SK-N-SH treated with all-trans-retinoic acid at 6 μM for 48 hours (cell line): ENCODE measurements around the gene EXOC3.

Experiments
- ATAC-seq: fragments of 200-7000 bp; cut with Tn5 transposase; 3 replicates; pipeline ENCODE4 v1.9.1; 2020; ENCODE audit warnings: mild to moderate bottlenecking, moderate library complexity
- ARNTL ChIP-seq: fragments of 450-650 bp; formaldehyde crosslinking; IDR thresholded peaks from 2 replicates; pipeline ENCODE4 v1.5.0; 2020; ENCODE audit warnings: low read depth, mild to moderate bottlenecking, moderate library complexity, borderline replicate concordance
- BACH2 ChIP-seq: fragments of 250-450 bp; sonication (Bioruptor Pico); IDR thresholded peaks from 2 replicates; pipeline ENCODE4 v1.9.0; 2021; ENCODE audit warnings: mild to moderate bottlenecking, borderline replicate concordance
- CREB5 ChIP-seq: fragments of 250-450 bp; sonication (Bioruptor Pico); IDR thresholded peaks from 2 replicates; pipeline ENCODE4 v1.5.1; 2020; ENCODE audit warnings: low read depth, mild to moderate bottlenecking, moderate library complexity
- CSDC2 ChIP-seq: fragments of 250-450 bp; sonication (Bioruptor Pico); IDR thresholded peaks from 2 replicates; pipeline ENCODE4 v1.5.0; 2020; ENCODE audit warnings: mild to moderate bottlenecking, moderate library complexity
- CSRNP3 ChIP-seq: fragments of 250-450 bp; sonication (Bioruptor Pico); IDR thresholded peaks from 2 replicates; pipeline ENCODE4 v1.5.1; 2021; ENCODE audit warnings: mild to moderate bottlenecking, moderate library complexity
- ESRRG ChIP-seq: fragments of 250-450 bp; sonication (Bioruptor Pico); IDR thresholded peaks from 2 replicates; pipeline ENCODE4 v1.6.1; 2021; ENCODE audit warnings: mild to moderate bottlenecking
- GLIS3 ChIP-seq: fragments of 250-450 bp; sonication (Bioruptor Pico); IDR thresholded peaks from 2 replicates; pipeline ENCODE4 v1.5.0; 2020; ENCODE audit warnings: mild to moderate bottlenecking, moderate library complexity
- ISL1 ChIP-seq: fragments of 250-450 bp; sonication (Bioruptor Pico); IDR thresholded peaks from 2 replicates; pipeline ENCODE4 v2.1.2; 2022; ENCODE audit warnings: mild to moderate bottlenecking, moderate library complexity
- OSR1 ChIP-seq: fragments of 250-450 bp; sonication (Bioruptor Pico); IDR thresholded peaks from 2 replicates; pipeline ENCODE4 v1.8.0; 2022; ENCODE audit warnings: moderate library complexity, mild to moderate bottlenecking, inconsistent platforms
- PATZ1 ChIP-seq: fragments of 250-450 bp; sonication (Bioruptor Pico); IDR thresholded peaks from 2 replicates; pipeline ENCODE4 v1.8.0; 2020; ENCODE audit warnings: mild to moderate bottlenecking, moderate library complexity, borderline replicate concordance
- POU6F1 ChIP-seq: fragments of 250-450 bp; sonication (Bioruptor Pico); IDR thresholded peaks from 2 replicates; pipeline ENCODE4 v1.8.0; 2021; ENCODE audit warnings: low read depth, mild to moderate bottlenecking, moderate library complexity, borderline replicate concordance
- RARB ChIP-seq: fragments of 250-450 bp; sonication (Bioruptor Pico); IDR thresholded peaks from 2 replicates; pipeline ENCODE4 v1.8.0; 2021; ENCODE audit warnings: mild to moderate bottlenecking, moderate library complexity
- SNAI2 ChIP-seq: fragments of 250-450 bp; sonication (Bioruptor Pico); IDR thresholded peaks from 2 replicates; pipeline ENCODE4 v1.5.0; 2020; ENCODE audit warnings: mild to moderate bottlenecking, moderate library complexity
- TCF4 ChIP-seq: fragments of 250-450 bp; sonication (Bioruptor Pico); IDR thresholded peaks from 2 replicates; pipeline ENCODE4 v1.8.0; 2021; ENCODE audit warnings: mild to moderate bottlenecking, moderate library complexity, borderline replicate concordance
- TOX ChIP-seq: fragments of 250-450 bp; sonication (Bioruptor Pico); IDR thresholded peaks from 2 replicates; pipeline ENCODE4 v1.8.0; 2021; ENCODE audit warnings: mild to moderate bottlenecking, moderate library complexity, borderline replicate concordance
- TSHZ2 ChIP-seq: fragments of 250-450 bp; sonication (Bioruptor Pico); IDR thresholded peaks from 2 replicates; pipeline ENCODE4 v1.5.0; 2020; ENCODE audit warnings: mild to moderate bottlenecking, moderate library complexity
- ZC3H10 ChIP-seq: fragments of 250-450 bp; sonication (Bioruptor Pico); IDR thresholded peaks from 2 replicates; pipeline ENCODE4 v1.5.1; 2021; ENCODE audit warnings: mild to moderate bottlenecking, moderate library complexity
- ZFP3 ChIP-seq: fragments of 250-450 bp; sonication (Bioruptor Pico); IDR thresholded peaks from 2 replicates; pipeline ENCODE4 v1.5.0; 2020; ENCODE audit warnings: mild to moderate bottlenecking, moderate library complexity
- ZFP30 ChIP-seq: fragments of 450-650 bp; formaldehyde crosslinking; IDR thresholded peaks from 2 replicates; pipeline ENCODE4 v1.5.0; 2022; ENCODE audit warnings: mild to moderate bottlenecking, moderate library complexity
- ZNF565 ChIP-seq: fragments of 450-650 bp; formaldehyde crosslinking; conservative IDR thresholded peaks from 2 replicates; pipeline ENCODE4 v1.5.0; 2020; ENCODE audit warnings: low read depth, mild to moderate bottlenecking, moderate library complexity

Gene EXOC3

GRCh38 chr5:464843-465590, 22.0 kb downstream of the EXOC3 start:
- ATAC-seq: no peak; the same call in 2 of the 3 replicates
- TF ChIP-seq PATZ1 (CRISPR knock-in tag) (no peak), POU6F1 (CRISPR knock-in tag) (no peak), TOX (no peak), ZFP3 (CRISPR knock-in tag) (no peak), RARB (CRISPR knock-in tag) (no peak), CSRNP3 (no peak), CREB5 (no peak), ZC3H10 (no peak), BACH2 (no peak), ESRRG (CRISPR knock-in tag) (no peak), ISL1 (CRISPR knock-in tag) (no peak), TCF4 (CRISPR knock-in tag) (no peak), OSR1 (no peak), ZFP30 (CRISPR knock-in tag) (no peak), SNAI2 (no peak), ZNF565 (CRISPR knock-in tag) (no peak), GLIS3 (CRISPR knock-in tag) (no peak), CSDC2 (CRISPR knock-in tag) (no peak), TSHZ2 (CRISPR knock-in tag) (no peak)

GRCh38 chr5:465591-466403, 22.8 kb downstream of the EXOC3 start:
- TF ChIP-seq ISL1 (CRISPR knock-in tag) (no peak), ARNTL (no peak), CSDC2 (CRISPR knock-in tag) (no peak), ZNF565 (CRISPR knock-in tag) (no peak), PATZ1 (CRISPR knock-in tag) (no peak), GLIS3 (CRISPR knock-in tag) (no peak), CREB5 (no peak), TOX (no peak)
- ATAC-seq: no peak
